NCI-H69 (cell line): ENCODE data around the gene ANGPTL8.

Experiments
- DNase-seq: peaks from one replicate; lab custom pipeline; 2025; lab: John Stamatoyannopoulos, UW

Gene ANGPTL8

DNA sequence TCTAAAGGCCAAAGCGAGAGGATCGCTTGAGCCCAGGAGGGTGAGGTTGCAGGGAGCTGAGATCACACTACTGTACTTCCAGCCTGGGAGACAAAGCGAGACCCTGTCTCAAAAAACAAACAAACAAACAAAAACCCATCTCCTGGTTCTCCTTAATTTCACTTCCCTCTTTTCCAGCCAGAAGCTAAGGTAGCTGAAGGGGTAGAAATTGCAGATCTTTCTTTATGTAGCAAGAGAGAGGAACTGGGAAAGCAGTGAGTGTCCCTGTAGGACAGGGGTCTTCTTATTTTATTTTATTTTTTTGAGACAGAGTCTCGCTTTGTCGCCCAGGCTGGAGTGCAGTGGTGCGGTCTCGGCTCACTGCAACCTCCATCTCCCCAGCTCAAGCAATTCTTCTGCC is 52.0 kb downstream of the ANGPTL8 start:
- DNase-seq: no peak
